Inferior parietal cortex (tissue), 1 donor: Measurements from ENCODE around the gene ARL8B.
A peak's percentile ranks its signal among the peaks of the same experiment; 100 is the strongest.
"Not testable (repeated sequence)": the region's sequence is repeated elsewhere in the genome, so short reads cannot be mapped to it uniquely, and the experiment has no call there.

Experiments used
- DNase-seq: peaks from one replicate; pipeline ENCODE4 v3.0.0-alpha.2; 2016; ENCODE audit errors: extremely low spot score

Gene ARL8B

DNA sequence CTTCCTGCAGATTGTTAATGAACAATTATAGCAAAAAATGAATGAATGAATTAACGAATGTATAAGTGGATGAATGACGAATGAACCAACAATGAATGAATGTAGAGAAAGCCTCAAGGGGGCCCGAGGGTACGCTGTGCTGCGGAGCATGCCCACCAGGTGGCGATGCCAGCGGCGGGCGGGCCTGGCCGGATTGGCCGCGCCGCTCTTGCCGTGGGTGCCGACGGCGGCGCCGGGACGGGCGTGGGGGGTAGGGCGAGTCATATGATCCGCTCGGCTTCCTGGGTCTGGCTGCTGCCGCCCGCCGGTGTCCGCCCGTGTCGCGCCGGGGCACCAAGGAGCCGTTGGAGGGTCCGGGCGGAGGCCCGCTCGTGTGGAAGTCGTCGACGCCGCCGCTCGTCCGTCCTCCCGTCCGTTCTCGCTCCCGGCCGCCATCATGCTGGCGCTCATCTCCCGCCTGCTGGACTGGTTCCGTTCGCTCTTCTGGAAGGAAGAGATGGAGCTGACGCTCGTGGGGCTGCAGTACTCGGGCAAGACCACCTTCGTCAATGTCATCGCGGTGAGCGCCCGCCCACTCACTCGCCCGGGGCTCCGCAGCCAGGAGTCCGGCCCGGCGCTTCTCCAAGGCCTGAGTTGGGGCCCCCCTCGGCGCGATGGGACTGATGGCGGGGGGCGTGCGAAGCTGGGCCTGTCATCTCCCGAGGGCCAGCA, at the start of gene ARL8B:
TSS of gene ARL8B (plus strand) at position 263 of the 711 bp plus-strand sequence. CDS start at position 437, 174 bp downstream.
- DNase-seq, result peak; percentile 86

DNA sequence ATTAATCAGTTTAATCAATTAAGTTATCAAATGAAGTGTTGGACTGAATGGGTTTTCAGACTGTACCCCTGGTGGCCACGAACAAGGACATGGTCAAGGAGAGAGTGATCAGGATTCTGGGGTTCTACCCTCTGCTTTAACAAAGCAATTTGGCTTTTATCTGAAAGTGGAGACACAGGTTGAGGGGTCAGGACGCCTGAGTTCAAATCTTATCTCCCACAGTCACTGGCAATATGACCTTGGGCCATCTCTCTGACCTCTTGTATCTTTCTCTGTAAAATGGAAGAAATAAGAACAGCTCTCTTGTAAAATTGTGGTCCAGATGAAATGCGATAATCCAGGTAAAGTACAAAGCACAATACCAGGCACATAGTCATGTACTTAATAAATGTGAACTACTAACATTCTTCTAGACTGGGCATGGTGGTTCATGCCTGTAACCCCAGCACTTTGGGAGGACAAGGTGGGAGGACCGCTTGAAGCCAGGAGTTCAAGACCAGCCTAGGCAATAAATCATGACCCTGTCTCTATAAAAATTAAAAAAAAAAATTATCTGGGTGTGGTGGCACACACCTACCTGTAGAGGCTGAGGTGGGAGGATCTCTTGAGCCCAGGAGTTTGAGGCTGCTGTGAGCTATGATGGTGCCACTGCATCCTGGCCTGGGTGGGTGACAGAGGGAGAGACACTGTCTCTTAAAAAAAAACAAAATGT, 48.6 kb upstream of the ARL8B start:
- no peak for DNase-seq

DNA sequence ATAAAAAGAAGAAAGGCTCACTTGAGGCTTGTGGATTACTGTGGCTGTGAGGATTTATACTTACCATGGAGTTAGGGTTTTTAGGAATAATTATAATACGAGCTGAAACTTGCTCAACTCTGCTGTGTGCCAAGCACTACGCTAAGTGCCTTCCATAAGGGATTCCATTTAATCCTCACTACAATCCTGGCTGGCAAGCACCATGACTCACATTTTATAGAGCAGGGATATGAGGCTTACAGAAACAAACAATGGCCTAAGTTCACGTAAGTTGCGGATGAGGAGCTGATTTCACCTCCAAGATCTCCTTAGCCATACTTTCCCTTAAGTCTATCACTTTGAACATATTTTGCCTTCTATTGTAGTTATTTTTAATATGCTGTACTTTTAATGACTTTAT, 43.9 kb upstream of the ARL8B start:
- no peak for DNase-seq

DNA sequence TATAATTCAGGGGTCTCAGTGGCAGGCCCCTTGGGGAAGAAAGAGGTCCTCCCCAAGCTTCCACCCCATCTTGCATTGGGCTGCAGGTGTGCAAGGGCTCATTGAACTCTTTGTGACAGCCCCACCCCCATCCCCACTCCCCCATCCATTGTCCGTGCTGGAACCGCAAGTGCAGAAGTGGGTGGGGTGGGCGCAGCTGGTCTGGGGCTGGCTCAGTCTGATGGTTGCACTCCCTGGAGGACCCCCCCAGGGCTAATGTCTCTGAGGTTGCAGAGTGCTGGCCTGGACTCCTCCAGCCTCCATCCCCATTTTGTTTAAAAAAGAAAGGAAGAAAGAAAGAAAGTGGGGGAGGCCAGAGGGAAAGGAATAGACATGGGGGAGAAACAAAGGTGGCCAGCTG, 42.3 kb upstream of the ARL8B start:
- DNase-seq, result no peak

DNA sequence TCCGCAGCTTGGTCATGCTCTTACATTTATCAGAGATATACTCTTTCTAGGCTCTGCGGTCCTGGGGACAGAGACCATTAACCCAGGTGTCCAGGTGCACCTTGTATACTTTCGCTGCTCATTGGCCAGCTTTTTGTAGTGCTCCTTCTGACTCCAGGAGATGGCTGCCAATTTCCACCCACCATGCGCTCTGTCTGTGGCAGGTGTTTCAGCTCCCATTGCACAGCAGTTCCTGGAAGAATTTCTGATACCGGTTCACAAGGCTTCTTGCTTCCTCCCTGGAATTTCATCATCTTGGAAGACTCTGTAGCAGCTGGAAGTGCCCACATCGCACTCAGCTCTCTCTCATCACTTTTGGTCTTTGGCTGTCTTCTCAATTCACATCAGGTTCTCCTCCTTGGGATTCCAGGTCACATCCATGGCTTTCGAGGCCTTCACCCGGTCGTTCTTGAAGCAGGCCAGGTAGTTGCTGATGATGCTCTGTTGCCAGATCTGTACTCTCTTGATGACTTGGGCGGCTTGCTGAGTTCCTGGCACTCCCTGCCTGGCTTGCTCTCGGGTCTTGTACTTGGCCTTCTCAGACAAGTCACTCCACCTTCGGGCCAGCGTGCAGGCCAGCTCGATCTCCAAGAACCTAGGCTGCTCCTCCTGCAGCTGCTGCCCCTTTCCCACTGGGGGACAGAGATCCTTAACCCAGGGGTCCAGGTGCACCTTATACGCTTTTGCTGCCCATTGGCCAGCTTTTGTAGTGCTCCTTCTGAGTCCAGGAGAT, 41.1 kb upstream of the ARL8B start:
- DNase-seq, result no peak

DNA sequence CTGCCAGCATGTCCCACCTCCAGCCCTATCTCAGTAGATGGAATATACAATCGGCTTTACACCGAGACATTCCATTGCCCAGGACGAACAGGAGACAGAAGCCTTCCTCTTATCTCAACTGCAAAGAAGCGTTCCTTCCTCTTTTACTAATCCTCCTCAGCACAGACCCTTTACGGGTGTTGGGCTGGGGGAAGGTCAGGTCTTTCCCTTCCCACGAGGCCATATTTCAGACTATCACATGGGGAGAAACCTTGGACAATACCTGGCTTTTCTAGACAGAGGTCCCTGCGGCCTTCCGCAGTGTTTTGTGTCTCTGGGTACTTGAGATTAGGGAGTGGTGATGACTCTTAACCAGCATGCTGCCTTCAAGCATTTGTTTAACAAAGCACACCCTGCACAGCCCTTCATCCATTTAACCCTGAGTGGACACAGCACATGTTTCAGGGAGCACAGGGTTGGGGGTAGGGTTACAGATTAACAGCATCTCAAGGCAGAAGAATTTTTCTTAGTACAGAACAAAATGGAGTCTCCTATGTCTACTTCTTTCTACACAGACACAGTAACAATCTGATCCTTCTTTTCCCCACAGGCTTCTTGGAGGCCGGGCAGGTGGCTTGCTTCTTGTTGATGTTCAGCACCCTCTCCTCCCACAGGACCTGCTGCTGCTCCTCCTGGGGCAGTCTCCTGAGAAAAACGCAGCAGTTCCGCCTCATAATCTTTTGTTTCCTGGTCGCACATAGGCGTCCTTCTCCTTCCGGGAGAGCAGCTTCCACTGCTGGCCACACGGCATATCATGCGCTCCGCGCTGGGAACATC, 39.9 kb upstream of the ARL8B start:
- not testable (repeated sequence) for DNase-seq

DNA sequence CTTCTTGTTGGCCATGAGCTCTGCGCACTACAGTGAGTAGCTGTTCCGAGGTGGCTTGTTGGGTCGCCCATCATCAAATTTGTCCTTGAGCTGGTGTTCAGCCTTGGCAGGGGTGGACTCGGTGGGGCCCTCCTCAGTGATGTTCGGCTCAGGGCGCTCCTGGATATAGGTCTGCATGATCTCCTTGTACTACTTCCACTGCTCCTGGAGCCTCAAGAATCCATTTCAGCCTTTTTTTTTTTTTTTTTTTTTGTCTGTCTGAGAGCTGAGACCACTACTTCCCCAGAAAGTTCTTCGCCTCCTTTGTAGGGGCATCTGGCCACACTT, 39.3 kb upstream of the ARL8B start:
- no peak for DNase-seq

DNA sequence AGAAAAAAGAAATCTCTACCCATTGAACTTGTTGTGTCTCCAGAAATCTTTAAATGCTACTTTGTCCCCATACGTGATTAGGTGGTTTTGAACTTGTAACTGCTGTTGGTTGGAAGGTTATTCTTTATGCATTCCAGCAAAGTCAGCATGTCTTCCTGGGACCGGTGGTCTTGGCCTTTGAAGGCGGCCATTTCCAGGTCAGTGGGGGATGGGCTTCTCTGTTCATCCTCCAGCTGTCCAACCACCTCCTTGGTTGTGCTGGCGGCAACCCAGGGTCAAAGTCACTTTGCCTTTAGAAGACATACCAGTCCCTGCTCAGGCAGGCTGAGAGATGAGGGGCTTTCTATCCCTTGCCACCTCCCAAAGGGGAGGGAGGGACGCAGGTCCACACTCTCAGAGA, 37.9 kb upstream of the ARL8B start:
- DNase-seq, result no peak

DNA sequence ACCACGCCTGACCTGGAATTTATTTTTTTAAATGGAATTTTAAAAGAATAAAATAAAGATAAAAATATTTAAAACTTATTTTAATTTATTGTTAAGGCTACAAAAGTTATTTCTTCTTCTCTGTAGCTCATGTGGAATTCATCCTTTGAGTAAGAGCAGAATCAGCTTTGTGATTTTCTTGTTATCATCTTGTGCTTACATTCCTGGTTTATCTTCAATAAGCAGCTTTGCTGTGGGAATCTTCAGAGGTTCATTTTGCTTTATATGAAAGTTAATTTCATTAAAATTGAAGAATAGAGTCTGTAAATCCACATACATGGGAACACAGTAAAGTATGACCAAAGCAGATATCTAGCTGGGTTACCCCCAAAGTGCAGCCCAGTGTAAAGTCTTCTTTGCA, 35.4 kb upstream of the ARL8B start:
- DNase-seq, result no peak

DNA sequence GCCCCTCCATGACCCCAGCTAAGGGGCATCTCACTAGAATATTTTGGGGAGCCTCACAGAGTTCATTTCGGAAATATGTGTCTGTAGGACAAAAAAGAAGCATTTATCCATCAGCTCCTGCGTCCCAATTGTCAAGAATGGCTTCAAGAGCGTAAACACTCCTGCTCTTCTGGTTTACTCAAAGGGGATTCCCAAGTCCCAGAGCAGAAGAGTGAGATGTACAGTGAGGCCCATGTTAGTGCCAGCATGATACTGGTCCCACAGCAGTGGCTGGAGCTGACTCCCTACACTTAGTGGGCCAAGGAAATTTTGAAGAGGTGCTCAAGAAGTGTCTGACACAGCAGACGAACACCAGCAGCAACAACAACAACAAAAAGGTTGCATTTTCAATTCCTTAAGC, 34.9 kb upstream of the ARL8B start:
- no peak for DNase-seq

DNA sequence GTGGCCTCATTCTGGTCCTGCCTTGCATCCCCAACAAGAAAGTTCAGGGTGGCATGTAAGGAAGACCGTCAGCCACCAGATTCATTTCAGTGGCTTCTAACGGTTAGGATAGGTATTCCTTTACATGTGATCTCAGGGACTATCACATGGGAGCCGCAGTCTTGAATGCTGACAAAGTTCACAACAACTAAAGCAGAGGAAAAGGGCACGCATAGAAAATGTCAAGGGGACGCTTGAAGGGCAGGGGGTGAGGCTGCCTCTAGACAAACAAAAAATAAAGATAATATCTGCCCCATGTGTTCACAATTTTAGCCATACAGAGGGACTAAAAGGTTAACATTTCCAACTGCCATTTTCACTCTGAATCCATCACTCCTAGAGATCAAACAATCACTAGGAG, 31.9 kb upstream of the ARL8B start:
- DNase-seq, result no peak

DNA sequence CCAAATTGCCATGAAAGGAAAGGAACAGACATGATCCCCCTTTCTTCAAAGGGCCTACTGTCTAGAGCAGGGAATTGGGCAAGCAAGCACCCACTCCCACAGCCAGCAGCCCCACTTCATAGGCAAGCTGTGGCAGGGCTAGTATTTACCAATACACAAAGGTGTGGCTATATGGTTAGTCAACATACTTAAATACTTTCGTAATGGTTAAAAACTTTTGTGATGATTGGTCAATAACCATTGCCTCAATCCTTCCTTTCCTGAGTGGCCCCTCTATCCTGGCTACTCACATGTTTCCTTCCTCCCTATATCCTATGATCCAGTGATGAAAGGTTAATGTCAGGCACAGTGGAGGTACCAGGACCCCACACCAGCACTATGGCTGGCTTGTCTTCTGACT, 30.1 kb upstream of the ARL8B start:
- no peak for DNase-seq

DNA sequence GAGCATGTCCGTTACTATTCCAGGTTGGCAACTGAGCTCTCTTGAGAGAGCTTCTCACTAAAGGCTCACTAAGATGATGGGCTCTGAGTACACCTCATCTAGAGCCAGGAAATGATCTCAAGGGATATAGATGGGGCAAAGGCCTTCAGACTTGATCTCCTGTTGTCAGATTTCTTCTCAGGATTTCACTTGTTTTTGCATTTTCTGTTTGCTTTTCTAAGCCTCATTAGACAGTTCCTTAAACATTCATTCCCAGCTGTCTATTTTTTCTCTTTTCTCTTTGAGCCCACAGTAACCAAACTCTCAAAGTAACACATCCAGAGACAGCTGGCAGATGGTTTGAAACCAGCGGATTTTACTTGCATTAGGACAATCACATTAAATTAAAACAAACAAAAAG, 28.4 kb upstream of the ARL8B start:
- peak; percentile 20 for DNase-seq

DNA sequence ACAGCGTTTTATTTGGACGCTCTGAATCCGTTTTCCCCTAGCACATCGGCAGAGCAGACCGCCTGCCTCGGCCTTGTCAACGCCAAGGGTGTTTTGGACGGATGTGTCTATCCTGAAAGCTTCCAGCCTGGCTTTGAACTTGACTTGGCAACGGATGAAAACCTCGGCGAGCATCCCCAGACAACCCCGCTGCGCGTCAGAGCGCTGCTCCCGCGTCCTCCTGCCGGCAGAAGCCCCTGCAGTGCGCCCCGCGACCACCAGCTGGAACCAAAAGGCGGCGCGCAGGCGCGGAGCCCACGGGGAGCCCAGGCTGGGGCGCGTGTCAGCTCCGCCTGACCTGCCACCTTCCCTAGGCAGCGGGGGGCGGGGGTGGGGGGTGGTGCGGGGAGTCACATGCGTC, 26.2 kb upstream of the ARL8B start:
- no peak for DNase-seq

DNA sequence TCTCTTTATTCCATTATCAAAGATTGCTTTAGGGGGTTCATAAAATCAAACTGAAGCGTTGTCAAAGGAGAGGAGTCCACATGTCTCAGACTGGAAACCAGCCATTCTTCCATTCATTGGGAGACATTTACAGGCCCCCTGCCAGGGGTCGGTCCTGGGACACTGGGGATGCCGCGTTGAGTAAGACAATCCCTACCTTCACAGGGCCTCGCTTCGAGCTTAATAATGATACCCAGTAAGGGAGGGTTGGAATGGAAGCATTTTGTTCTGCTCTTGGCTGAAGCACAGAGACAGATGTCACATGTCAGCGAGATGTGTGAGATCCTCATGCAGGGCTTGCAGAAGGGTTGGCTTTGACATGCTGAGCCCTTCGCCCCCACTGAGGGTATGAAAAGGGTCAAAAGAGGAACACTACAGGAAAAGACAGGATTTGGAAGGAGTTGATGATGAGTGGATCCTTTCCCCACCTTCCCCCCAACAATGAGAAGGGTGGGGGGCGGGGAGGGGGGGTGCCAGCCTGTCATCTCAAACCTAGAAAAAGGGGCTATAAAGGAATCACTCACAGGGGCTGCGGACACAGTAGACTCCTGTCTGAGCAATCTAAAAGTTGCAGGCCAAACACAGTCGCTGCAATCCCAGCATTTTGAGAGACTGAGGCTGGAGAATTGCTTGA, 25.6 kb upstream of the ARL8B start:
- no peak for DNase-seq

DNA sequence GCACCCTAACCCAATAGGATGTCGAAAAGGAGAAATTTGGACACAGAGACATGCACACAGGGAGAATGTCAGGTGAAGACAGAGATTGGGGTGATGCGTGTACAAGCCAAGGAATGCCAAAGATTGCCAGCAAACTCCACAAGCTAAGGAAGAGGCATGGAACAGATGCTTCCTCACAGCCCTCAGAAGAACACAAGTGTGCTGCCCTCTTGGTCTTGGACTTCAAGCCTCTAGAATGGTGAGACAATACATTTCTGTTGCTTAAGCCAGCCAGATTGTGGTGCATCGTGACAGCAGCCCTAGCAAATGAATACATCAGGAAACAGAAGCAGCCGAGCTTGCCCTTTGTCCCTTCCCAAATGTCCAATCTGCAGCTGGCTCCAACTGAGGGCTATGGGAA, 23.7 kb upstream of the ARL8B start:
- DNase-seq, result no peak

DNA sequence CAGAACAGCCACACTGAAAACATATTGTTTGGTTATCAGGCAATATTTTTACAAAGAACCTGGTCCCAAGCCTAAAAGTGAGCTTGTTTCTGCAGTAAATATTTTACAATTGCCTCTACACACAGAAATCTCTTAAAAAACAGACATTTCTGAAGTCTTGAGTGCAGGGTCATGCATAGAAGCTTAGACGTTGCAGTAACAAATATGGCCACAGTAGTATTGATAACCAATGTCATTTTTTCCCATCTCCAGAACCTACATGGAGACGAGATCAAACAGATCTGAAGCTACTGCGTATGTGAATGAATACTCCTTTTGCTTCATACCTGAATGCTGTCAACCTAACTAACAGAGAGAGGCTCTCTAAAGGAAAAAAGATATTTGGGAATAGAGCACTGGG, 19.6 kb upstream of the ARL8B start:
- DNase-seq, result no peak

DNA sequence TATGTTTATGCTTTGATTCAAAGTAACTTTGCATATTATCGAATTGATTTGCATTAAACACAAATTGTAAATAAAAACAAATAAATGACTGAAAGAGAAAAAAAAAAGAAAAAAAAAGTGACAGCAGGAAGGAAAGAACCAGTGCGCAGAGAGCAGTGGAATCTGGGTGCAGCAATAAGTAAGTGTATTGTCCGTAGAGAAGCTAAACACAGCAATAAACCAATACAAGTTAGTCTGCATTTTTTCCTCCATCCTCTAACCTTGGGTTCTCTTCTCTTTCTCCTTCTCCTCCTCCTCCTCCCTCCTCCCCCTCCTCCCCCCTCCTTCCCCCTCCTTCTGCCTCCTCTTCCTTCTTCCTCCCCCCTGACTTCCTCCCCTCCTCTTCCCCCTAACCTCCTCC, 18.3 kb upstream of the ARL8B start:
- no peak for DNase-seq

DNA sequence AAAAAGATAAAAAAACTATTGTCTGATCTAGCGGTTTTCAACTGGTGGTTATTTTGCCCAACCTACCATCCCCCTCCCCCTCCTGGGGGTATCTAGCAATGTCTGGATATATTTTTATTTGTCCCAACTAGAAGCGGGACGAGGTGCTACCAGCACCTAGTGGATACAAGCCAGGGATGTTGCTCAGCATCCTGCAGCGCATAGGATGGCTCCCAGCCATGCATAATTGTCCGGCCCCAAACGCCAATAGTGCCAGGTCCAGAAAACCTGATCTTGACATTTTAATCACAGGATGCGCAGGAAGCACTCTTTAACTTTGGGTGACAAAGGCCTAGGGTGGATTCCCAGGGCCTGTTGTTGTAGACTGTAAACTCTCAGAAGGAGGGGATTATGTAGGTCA, 17.0 kb upstream of the ARL8B start:
- DNase-seq, result no peak

DNA sequence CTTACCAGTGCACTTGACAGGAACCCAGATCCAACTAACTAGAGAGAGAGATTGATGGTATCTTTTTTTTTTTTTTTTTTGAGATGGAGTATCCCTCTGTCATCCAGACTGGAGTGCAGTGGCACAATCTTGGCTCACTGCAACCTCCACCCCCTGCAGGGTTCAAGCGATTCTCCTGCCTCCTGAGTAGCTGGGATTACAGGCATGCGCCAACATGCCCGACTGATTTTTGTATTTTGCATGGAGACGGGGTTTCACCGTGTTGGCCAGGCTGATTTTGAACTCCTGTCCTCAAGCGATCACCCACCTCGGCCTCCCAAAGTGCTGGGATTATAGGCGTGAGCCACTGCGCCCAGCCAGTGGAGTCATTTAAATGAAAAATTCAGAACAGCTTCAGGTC, 15.7 kb upstream of the ARL8B start:
- DNase-seq, result not testable (repeated sequence)

DNA sequence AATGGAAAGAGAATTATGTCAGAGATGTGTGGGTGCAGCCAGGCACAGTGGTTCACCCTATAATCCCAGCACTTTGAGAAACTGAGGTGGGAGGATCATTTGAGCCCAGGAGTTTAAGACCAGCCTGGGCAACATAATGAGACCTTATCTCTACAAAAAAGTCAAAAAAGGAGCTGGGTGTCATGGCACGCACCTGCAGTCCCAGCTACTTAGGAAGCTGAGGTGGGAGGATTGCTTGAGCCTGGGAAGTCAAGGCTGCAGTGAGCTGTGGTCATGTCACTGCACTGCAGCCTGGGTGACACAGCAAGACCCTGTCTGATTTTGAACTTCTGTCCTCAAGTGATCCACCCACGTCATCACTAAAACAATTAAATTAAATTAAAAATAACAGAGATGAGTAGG, 15.2 kb upstream of the ARL8B start:
- DNase-seq, result not testable (repeated sequence)

DNA sequence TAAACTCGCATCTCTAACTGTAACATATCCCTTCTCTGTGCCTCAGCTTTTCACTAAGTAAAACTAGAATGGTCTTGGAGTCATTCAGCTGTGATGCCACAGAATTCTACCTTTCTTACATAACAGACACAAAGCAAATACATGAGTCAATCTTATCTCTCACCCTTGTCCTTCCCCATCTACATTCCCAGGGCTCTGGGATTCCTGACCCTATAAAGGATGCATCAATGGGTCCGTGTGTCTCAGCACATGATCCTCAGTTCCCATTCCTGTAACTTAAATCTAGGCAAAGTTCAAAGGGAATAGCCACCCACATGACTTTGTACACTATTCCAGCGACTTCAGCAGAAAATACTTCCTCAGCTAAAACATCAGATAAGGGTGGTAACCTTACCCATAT, 11.8 kb upstream of the ARL8B start:
- DNase-seq, result no peak
